HepG2 (cell line): ENCODE data around the gene BRD1. TPM values are rescaled to one million over a fixed set of nuclear protein-coding genes. Genes with fewer than 3 reads are reported as not detected.

Source experiments
- ATAC-seq: fragments of 200-7000 bp; cut with Tn5 transposase; 3 replicates; pipeline ENCODE4 v1.9.1; 2020; ENCODE audit warnings: mild to moderate bottlenecking, moderate library complexity
- BruUV-seq: library from RNA; stranded (reverse); fragments of 400-500 nt; replicated peaks from 2 replicates; lab custom pipeline; 2021; lab: Mats Ljungman, UMichigan
- CTCF ChIA-PET: fragments of 300-600 bp; formaldehyde crosslinking; extraction: SDS; loops from one replicate; lab custom pipeline; 2021; ENCODE audit warnings: low total read pairs, inconsistent platforms, low intra/inter-chr PET ratio; lab: Yijun Ruan, JAX
- POLR2A ChIA-PET: fragments of 350-600 bp; sonication (Branson Sonifier 250); formaldehyde crosslinking; loops from one replicate; lab custom pipeline; 2020; ENCODE audit warnings: antibody characterized with exemption, inconsistent platforms; lab: Yijun Ruan, JAX
- DNase-seq: peaks from one replicate; pipeline ENCODE4 v3.0.0-alpha.2; 2015; ENCODE audit warnings: low spot score
- FAIRE-seq: peaks from 3 replicates; lab custom pipeline; 2011; peaks lifted over from hg19 to GRCh38; lab: Jason Lieb, UNC
- H2AFZ ChIP-seq: one replicate; pipeline ENCODE4 v1.6.1; 2011; ENCODE audit warnings: low read length, inconsistent platforms
- H3K27ac ChIP-seq: fragments of 300-600 bp; 3 replicates; pipeline ENCODE4 v1.8.0; 2011; ENCODE audit warnings: mixed run types, mild to moderate bottlenecking, mixed read lengths, low read length, inconsistent platforms; ENCODE audit not compliant: insufficient read depth; ENCODE audit errors: extremely low read length
- H3K27me3 ChIP-seq, 2 experiments: fragments of 200-600 bp in 1 of 2; 2 replicates in 1 of 2; 3 replicates in 1 of 2; pipeline versions ENCODE4 v1.6.0 to v1.8.0; 2011; ENCODE audit warnings: low read length in 2 of 2, mild to moderate bottlenecking in 2 of 2, moderate library complexity in 2 of 2, inconsistent platforms in 1 of 2; ENCODE audit not compliant: insufficient read depth in 2 of 2, control insufficient read depth in 1 of 2
- H3K36me3 ChIP-seq, 2 experiments: fragments of 200-600 bp in 1 of 2; replicated peaks in 1 of 2; 2 replicates in 1 of 2; 3 replicates in 1 of 2; pipeline versions ENCODE4 v1.5.1 to v1.8.0; 2011; ENCODE audit warnings: low read length in 2 of 2, inconsistent platforms in 1 of 2; ENCODE audit not compliant: insufficient read depth in 2 of 2, control insufficient read depth in 1 of 2
- H3K4me1 ChIP-seq: 2 replicates; pipeline ENCODE4 v1.5.1; 2012; ENCODE audit warnings: low read length, inconsistent platforms; ENCODE audit not compliant: insufficient read depth
- H3K4me2 ChIP-seq: 2 replicates; pipeline ENCODE4 v1.6.0; 2011; ENCODE audit warnings: low read depth, low read length, inconsistent platforms
- H3K4me3 ChIP-seq, 3 experiments: fragments of 200-600 bp in 1 of 3; sonication (generic), shearing (Covaris generic) in 1 of 3; replicated peaks in 1 of 3; 2 replicates each; pipeline ENCODE4 v1.5.1; 2011 to 2016; ENCODE audit warnings: low read length in 3 of 3, inconsistent platforms in 2 of 3, low read depth in 2 of 3, mild to moderate bottlenecking in 2 of 3, control low read depth in 1 of 3, mixed read lengths in 1 of 3; ENCODE audit not compliant: insufficient read depth in 1 of 3
- H3K79me2 ChIP-seq: one replicate; pipeline ENCODE4 v1.6.1; 2011; ENCODE audit warnings: low read length, inconsistent platforms; ENCODE audit not compliant: insufficient read depth
- H3K9ac ChIP-seq: 2 replicates; pipeline ENCODE4 v1.6.0; 2011; ENCODE audit warnings: mild to moderate bottlenecking, low read depth, low read length, inconsistent platforms; ENCODE audit not compliant: insufficient read depth
- H3K9me3 ChIP-seq: 2 replicates; pipeline ENCODE4 v1.5.1; 2012; ENCODE audit warnings: mild to moderate bottlenecking, low read length
- H4K20me1 ChIP-seq: 2 replicates; pipeline ENCODE4 v1.6.0; 2011; ENCODE audit warnings: inconsistent platforms, mild to moderate bottlenecking, low read length, moderate library complexity; ENCODE audit not compliant: insufficient read depth
- ARID4A ChIP-seq: sonication (generic); formaldehyde crosslinking; IDR thresholded peaks from 2 replicates; pipeline ENCODE4 v1.5.0; 2020; ENCODE audit warnings: mild to moderate bottlenecking, missing genetic modification reagents, borderline replicate concordance
- GABPB1 ChIP-seq: IDR thresholded peaks from 2 replicates; pipeline ENCODE4 v1.6.1; 2016; ENCODE audit warnings: mild to moderate bottlenecking, missing genetic modification reagents, moderate library complexity, missing compliant biosample characterization
- HNF1B ChIP-seq: sonication (generic); formaldehyde crosslinking; IDR thresholded peaks from 2 replicates; pipeline ENCODE4 v1.5.1; 2020; ENCODE audit warnings: mild to moderate bottlenecking, moderate library complexity, missing genetic modification reagents
- PHF21A ChIP-seq: sonication (generic); formaldehyde crosslinking; IDR thresholded peaks from 2 replicates; pipeline ENCODE4 v1.5.0; 2020; ENCODE audit warnings: mild to moderate bottlenecking, missing genetic modification reagents
- SAP130 ChIP-seq: IDR thresholded peaks from 2 replicates; pipeline ENCODE4 v1.6.1; 2016; ENCODE audit warnings: low read depth
- UBTF ChIP-seq: sonication (generic); formaldehyde crosslinking; IDR thresholded peaks from 2 replicates; pipeline ENCODE4 v1.4.0; 2020; ENCODE audit warnings: mild to moderate bottlenecking, missing genetic modification reagents
- ZFX ChIP-seq: sonication (generic); formaldehyde crosslinking; IDR thresholded peaks from 2 replicates; pipeline ENCODE4 v1.4.0; 2020; ENCODE audit warnings: mild to moderate bottlenecking, low read depth, missing genetic modification reagents, moderate library complexity
- ZHX1 ChIP-seq: sonication (generic); formaldehyde crosslinking; IDR thresholded peaks from 2 replicates; pipeline ENCODE4 v1.8.1; 2022; ENCODE audit warnings: low read depth, mild to moderate bottlenecking, missing genetic modification reagents
- ZNF331 ChIP-seq: sonication (generic); formaldehyde crosslinking; IDR thresholded peaks from 2 replicates; pipeline ENCODE4 v1.4.0; 2020; ENCODE audit warnings: missing genetic modification reagents
- WGBS: methylation state at CpG from one replicate; pipeline ENCODE4 v1.1.6; 2017; ENCODE audit warnings: low lambda C conversion rate; 5-methylcytosine and 5-hydroxymethylcytosine counted together
- in situ Hi-C: cut with HindIII; loops from 2 replicates; pipeline ENCODE4 v1.10.0; 2017; ENCODE audit warnings: low pct_unique_long_range_greater_than_20kb; ENCODE audit not compliant: extremely low pct_ligation_motif_present
- intact Hi-C: fragments of 100-400 bp; cut with micrococcal nuclease; formaldehyde crosslinking; loops from one replicate; pipeline ENCODE4 v1.10.0; 2022; ENCODE audit not compliant: unreplicated experiment
- polyA plus RNA-seq, 8 experiments: library from polyadenylated mRNA; depleted of rRNA in 3 of 8; stranded (reverse) in 7 of 8; unstranded in 1 of 8; fragments of >200 nt; fragmentation: Illumina TruSeq in 4 of 8; extraction: Trizol in 4 of 8; gene quantifications; 2 replicates each; pipeline versions ENCODE4 v1.2.1 to v1.2.3, GENCODE V29; 2011 to 2016; ENCODE audit warnings: low read depth in 4 of 8, missing spikeins in 1 of 8, mixed read lengths in 1 of 8; ENCODE audit not compliant: insufficient read depth in 1 of 8
- total RNA-seq, 5 experiments: library from RNA; depleted of rRNA; stranded (reverse); fragments of >200 nt; fragmentation: Illumina TruSeq; extraction: Trizol; gene quantifications; 2 replicates each; pipeline ENCODE4 v1.2.3, GENCODE V29; 2016; ENCODE audit warnings: low read depth in 1 of 5

Gene BRD1
- total and polyA plus RNA-seq, 2 of the 13 experiments (the other 11 are each of a cell fraction or from before 2014, with no cell fraction given), result 5.1 to 12.0 TPM

- no peak overlapping the region for H2AFZ ChIP-seq
- no peaks in the 10 kb centered on the region; a peak in 1 of 5 replicates for H3K36me3 ChIP-seq
- peaks cover 40% of the 10 kb centered on the region for H3K4me1 ChIP-seq
- H3K4me3 ChIP-seq, result peak overlapping the region in 1 of 3 experiments; percentile 30; a peak in 2 of 6 replicates
- peak overlapping the region; percentile 79 for H3K27ac ChIP-seq
- no peaks in the 10 kb centered on the region for H3K27me3 ChIP-seq
- ChIA-PET CTCF (no interaction called here), POLR2A (interaction anchor here (1.8 kb wide), 1 partner anchor 15 kb away, joined by 6 read pairs; no protein-coding TSS in a partner anchor)
- intact Hi-C loops (no loop called here), in situ Hi-C loops (no loop called here)
- 33% methylated on average over 17 of the region's 18 CpGs for WGBS
- FAIRE-seq, result peak; percentile 78
- peaks cover 14% of the 10 kb centered on the region for H3K9me3 ChIP-seq
- H3K4me2 ChIP-seq, result peak overlapping the region; percentile 57
- BruUV-seq, result no TSS peak
- DNase-seq, result peak; percentile 66
- peaks cover 5% of the 10 kb centered on the region; the same call in 1 of the 2 replicates for H4K20me1 ChIP-seq
- peak overlapping the region; percentile 41 for H3K9ac ChIP-seq
- ATAC-seq, result peak; percentile 89
- H3K79me2 ChIP-seq, result peaks cover 80% of the 10 kb centered on the region
- TF ChIP-seq GABPB1 (CRISPR knock-in tag) (peak; percentile 12; the same call in 1 of the 2 replicates), PHF21A (CRISPR knock-in tag) (peak; percentile 69), ZNF331 (0 out of 2 replicates have a peak, but pooled peaks have one; percentile 30), ZFX (CRISPR knock-in tag) (peak; percentile 77), HNF1B (CRISPR knock-in tag) (0 out of 2 replicates have a peak, but pooled peaks have one; percentile 47), ZHX1 (CRISPR knock-in tag) (no peak), SAP130 (CRISPR knock-in tag) (peak; percentile 26; the same call in 1 of the 2 replicates), UBTF (CRISPR knock-in tag) (peak; percentile 32), ARID4A (CRISPR knock-in tag) (0 out of 2 replicates have a peak, but pooled peaks have one; percentile 38)
These were observed 39.9 kb upstream of the BRD1 start for GRCh38 chr22:49867303-49868265.
